T-helper 1 cell treated with Interleukin-12 subunit alpha and Interleukin-12 subunit beta and Interleukin-4 antibody, amounts not matched to agents 30 μg/mL and 1 μg/mL, for 36 hours (primary cell): ENCODE results near the gene RHBDD1.

Experiments
- H3K27ac Mint-ChIP-seq: one replicate; pipeline ENCODE4 v1.8.0; 2021; ENCODE audit warnings: mild to moderate bottlenecking, mixed read lengths
- H3K27me3 Mint-ChIP-seq: one replicate; pipeline ENCODE4 v1.8.0; 2021; ENCODE audit warnings: low read depth, mixed read lengths
- H3K36me3 Mint-ChIP-seq: one replicate; pipeline ENCODE4 v1.8.0; 2021; ENCODE audit warnings: low read depth, mixed read lengths
- H3K4me1 Mint-ChIP-seq: one replicate; pipeline ENCODE4 v1.8.0; 2021; ENCODE audit warnings: low read depth, mixed read lengths
- H3K4me3 Mint-ChIP-seq: one replicate; pipeline ENCODE4 v1.8.0; 2021; ENCODE audit warnings: mild to moderate bottlenecking, moderate library complexity, mixed read lengths
- H3K9me3 Mint-ChIP-seq: one replicate; pipeline ENCODE4 v1.8.0; 2021; ENCODE audit warnings: mixed read lengths

The RHBDD1 gene

DNA sequence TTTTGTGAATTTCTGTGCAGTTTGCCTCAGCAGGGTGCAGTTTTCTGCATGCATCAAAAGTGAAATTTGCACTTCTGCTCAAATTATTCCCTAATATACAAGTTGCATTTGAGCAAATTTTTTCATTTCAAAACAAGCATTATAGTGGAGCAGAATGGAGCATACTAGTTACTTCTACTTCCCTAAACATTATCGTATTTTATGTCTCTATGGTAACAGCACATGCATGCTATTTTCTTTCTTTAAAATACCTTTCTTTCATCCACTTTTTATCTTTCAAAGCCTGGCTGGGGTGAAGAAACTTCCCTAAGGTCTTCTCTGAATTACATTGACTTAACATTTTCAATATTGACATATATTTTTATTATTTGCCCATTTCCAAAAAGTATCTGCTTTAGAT is 11.2 kb downstream of the RHBDD1 start:
- no peak overlapping the region for H3K4me3 Mint-ChIP-seq
- no peaks in the 10 kb centered on the region for H3K27me3 Mint-ChIP-seq
- H3K27ac Mint-ChIP-seq, result no peak overlapping the region
- H3K4me1 Mint-ChIP-seq, result peaks cover 14% of the 10 kb centered on the region
- H3K9me3 Mint-ChIP-seq, result no peaks in the 10 kb centered on the region
- H3K36me3 Mint-ChIP-seq, result peaks cover 24% of the 10 kb centered on the region

DNA sequence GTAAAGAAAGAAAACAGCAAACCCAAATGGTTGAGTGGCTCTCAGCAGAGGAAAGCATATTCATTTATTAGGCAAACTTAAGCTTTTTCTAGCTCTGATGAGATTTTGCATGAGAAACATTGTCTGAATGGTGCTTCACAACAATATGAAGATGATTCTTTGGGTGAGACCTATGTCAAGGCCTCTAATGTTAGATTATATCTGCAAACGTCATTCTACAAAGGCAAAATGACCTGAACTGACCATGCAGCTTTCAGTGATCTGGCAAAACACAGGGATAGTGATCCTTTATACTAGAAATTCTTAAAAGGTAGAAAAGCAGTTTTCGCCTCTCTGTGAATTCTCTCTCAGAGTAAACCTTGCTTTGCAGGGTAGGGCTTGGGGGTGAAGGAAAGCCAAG is 11.7 kb downstream of the RHBDD1 start:
- no peak overlapping the region for H3K4me3 Mint-ChIP-seq
- H3K27me3 Mint-ChIP-seq, result no peaks in the 10 kb centered on the region
- H3K4me1 Mint-ChIP-seq, result peaks cover 10% of the 10 kb centered on the region
- H3K36me3 Mint-ChIP-seq, result peaks cover 20% of the 10 kb centered on the region
- H3K9me3 Mint-ChIP-seq, result no peaks in the 10 kb centered on the region
- H3K27ac Mint-ChIP-seq, result no peak overlapping the region

DNA sequence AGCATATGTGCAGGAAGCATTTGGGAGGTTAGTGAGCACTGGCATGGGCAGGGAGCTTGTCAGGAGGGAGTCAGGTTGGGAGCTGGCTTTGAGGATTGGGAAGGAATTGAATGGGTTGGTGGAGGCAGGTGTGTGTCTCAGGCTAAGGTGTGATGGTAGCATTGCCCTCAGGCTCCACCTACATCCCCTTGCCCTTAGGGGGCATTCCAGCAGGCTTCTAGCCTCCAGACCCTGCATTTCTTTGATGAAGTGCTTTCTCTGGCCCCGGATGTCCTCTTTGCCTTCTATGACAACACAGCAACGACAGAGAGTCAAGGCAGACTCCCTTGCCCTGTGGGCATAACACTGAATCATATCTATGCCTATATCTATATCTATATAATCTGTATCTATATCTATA is 13.5 kb downstream of the RHBDD1 start:
- no peaks in the 10 kb centered on the region for H3K27me3 Mint-ChIP-seq
- H3K4me3 Mint-ChIP-seq, result no peak overlapping the region
- H3K36me3 Mint-ChIP-seq, result peaks cover 5% of the 10 kb centered on the region
- peaks cover 8% of the 10 kb centered on the region for H3K4me1 Mint-ChIP-seq
- no peaks in the 10 kb centered on the region for H3K9me3 Mint-ChIP-seq
- H3K27ac Mint-ChIP-seq, result no peak overlapping the region

DNA sequence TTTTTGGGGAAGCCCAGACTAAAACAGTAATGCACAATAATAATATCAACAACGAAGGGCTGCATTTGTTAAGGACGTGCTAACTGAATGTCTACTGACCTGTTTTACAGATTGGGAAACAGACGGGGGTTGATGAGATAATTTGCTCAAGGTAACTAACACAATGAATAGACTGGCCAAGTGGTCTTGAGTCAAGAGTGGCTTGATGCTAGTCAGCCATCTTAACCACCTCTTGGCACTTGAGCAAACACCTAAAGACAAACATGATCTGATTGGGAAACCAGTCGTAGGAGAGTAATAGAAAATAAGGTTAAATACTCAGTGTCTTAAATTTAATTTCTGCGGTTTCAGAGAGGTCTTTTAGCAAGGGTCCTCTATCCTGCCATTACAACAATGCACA is 14.2 kb downstream of the RHBDD1 start:
- Mint-ChIP-seq H3K9me3 (no peaks in the 10 kb centered on the region), H3K27ac (no peak overlapping the region), H3K36me3 (peaks cover 3% of the 10 kb centered on the region), H3K4me1 (peaks cover 8% of the 10 kb centered on the region), H3K4me3 (no peak overlapping the region), H3K27me3 (no peaks in the 10 kb centered on the region)

DNA sequence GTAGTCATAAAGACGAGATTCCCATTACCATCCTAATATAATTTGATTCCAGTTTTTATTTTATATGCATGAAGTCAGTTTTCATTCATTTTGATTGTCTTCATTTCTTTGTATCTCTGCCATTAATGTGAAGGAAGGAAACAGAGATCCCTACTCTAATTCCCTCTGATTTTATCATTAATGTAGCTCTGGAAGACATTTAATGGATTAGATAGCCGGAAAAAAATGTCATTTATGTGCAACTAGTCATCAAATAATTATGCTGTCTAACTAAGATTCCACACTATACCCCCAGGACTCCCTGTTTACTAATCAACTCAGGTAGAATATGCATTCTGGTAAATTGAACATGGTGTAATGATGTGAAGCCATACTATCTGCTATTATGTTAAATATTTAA is 19.9 kb downstream of the RHBDD1 start:
- no peak overlapping the region for H3K4me3 Mint-ChIP-seq
- H3K9me3 Mint-ChIP-seq, result no peaks in the 10 kb centered on the region
- H3K27ac Mint-ChIP-seq, result no peak overlapping the region
- H3K4me1 Mint-ChIP-seq, result peaks cover 5% of the 10 kb centered on the region
- H3K27me3 Mint-ChIP-seq, result no peaks in the 10 kb centered on the region
- H3K36me3 Mint-ChIP-seq, result peaks cover 3% of the 10 kb centered on the region

DNA sequence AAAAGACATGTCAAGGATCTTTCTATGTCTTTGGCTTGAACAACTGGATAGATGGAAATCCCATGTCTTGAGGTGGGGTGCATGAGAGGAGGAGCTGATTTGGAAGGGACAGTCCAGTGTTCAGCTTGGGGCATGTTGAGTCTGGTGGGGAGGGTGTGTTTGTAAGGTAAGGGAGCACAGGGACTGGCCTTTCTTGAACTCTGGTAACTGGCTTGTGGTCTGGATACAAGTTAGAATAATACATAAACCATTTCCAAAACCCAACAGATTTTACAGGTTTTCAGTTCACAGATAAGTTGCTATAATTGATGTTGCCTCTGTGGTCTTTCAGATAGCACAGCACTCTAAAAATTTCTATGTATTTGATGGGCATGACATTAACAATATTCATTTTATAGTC is 24.2 kb downstream of the RHBDD1 start:
- no peak overlapping the region for H3K4me3 Mint-ChIP-seq
- H3K9me3 Mint-ChIP-seq, result no peaks in the 10 kb centered on the region
- H3K27ac Mint-ChIP-seq, result no peak overlapping the region
- H3K4me1 Mint-ChIP-seq, result peaks cover 8% of the 10 kb centered on the region
- no peaks in the 10 kb centered on the region for H3K27me3 Mint-ChIP-seq
- peaks cover 15% of the 10 kb centered on the region for H3K36me3 Mint-ChIP-seq

DNA sequence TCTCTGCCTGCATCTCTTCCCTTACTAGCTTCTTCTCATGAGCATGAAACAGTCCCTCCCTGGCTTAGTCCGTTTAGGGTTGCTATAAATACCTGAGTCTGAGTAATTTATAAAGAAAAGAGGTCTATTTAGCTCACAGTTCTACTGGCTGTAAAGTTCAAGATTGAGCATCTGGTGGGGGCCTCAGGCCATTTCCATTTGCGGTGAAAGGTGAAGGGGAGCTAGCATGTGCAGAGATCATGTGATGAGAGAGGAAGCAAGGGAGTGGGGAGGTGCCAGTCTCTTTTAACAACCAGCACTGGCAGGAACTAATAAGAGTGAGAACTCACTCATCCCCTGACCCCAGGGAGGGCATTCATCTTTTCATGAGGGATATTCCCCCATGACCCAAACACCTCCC is 26.8 kb downstream of the RHBDD1 start:
- Mint-ChIP-seq H3K9me3 (no peaks in the 10 kb centered on the region), H3K27me3 (no peaks in the 10 kb centered on the region), H3K4me1 (peaks cover 8% of the 10 kb centered on the region), H3K27ac (no peak overlapping the region), H3K36me3 (peaks cover 17% of the 10 kb centered on the region), H3K4me3 (no peak overlapping the region)

DNA sequence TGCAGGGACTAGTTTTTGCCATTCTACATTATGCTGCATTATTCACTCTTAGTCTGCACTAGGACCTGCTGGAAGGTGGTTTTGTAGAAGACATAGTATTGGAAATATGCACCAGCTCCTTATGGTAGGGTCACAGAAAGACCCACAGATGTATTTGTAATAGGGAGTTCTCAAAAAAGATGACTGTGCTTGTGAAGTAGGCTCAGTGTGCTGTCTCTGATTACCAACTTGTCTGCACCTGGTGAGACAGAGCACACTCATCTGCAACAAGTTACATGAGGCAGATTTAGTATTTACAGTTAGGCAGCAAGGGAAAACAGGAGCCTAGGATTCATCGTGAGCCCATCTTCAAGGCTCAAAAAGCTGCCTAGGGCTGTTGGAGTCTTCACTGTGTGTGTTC is 29.4 kb downstream of the RHBDD1 start:
- H3K36me3 Mint-ChIP-seq, result peaks cover 26% of the 10 kb centered on the region
- H3K27me3 Mint-ChIP-seq, result no peaks in the 10 kb centered on the region
- no peaks in the 10 kb centered on the region for H3K9me3 Mint-ChIP-seq
- H3K4me1 Mint-ChIP-seq, result peaks cover 10% of the 10 kb centered on the region
- no peak overlapping the region for H3K4me3 Mint-ChIP-seq
- no peak overlapping the region for H3K27ac Mint-ChIP-seq

DNA sequence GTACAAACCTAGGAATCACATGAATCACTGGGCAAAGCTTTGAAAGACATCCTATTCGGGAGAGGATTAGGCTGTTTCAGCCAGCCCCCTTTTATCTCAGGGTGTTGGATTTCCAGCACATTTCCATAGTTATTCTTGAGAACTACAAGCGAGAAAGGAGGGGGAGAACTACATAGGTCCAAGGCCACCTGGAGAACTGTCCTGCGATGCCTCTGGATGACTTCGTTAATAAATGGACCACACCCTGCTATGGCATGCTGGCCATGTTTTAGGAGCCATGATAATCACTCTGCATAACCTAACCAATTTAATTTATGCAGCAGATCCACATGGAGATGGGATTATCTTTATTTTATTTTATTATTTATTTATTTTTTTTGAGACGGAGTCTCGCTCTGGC is 29.9 kb downstream of the RHBDD1 start:
- no peaks in the 10 kb centered on the region for H3K9me3 Mint-ChIP-seq
- no peak overlapping the region for H3K4me3 Mint-ChIP-seq
- no peak overlapping the region for H3K27ac Mint-ChIP-seq
- H3K27me3 Mint-ChIP-seq, result no peaks in the 10 kb centered on the region
- peaks cover 31% of the 10 kb centered on the region for H3K36me3 Mint-ChIP-seq
- H3K4me1 Mint-ChIP-seq, result peaks cover 10% of the 10 kb centered on the region

DNA sequence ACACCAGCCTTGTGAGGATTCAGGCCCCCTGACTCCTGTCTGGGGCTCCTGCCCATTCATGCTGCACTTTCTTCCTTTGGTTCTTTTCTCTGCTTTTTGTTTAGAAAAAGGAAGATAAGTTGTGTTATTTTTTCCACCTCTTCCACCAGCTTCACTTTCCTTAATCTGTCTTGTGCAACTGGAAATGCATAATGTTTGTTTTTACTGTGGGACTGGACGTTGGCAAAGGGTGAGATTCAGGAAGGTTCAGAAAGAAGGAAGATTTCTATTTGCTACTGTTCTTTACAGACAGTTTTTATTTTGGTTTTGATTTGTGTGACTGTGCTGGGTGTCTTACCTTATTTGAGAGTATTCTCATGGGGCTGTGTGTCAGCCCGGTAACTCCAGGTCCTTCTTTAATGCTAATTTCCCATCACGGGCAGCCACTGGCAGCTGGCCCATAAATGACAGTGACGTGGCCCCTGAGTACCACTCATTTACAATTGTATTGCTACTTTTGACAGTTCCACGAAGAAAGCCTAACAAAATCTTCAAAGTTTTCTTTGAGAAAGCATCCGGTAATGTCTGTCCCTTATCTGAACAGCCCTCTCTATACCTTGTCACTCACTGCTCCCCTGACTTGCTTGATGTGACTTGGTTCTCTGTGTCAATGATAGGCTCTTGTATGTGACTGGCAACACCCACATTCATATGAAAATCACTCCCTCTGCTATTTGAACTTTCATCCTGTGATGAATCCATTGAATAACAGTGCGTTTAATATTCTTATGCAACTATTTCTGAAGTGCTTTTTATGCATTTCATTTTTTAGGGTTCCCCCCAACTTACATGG is 32.7 kb downstream of the RHBDD1 start:
- H3K36me3 Mint-ChIP-seq, result peaks cover 34% of the 10 kb centered on the region
- H3K27me3 Mint-ChIP-seq, result no peaks in the 10 kb centered on the region
- no peak overlapping the region for H3K27ac Mint-ChIP-seq
- no peaks in the 10 kb centered on the region for H3K9me3 Mint-ChIP-seq
- H3K4me1 Mint-ChIP-seq, result peaks cover 5% of the 10 kb centered on the region
- no peak overlapping the region for H3K4me3 Mint-ChIP-seq

DNA sequence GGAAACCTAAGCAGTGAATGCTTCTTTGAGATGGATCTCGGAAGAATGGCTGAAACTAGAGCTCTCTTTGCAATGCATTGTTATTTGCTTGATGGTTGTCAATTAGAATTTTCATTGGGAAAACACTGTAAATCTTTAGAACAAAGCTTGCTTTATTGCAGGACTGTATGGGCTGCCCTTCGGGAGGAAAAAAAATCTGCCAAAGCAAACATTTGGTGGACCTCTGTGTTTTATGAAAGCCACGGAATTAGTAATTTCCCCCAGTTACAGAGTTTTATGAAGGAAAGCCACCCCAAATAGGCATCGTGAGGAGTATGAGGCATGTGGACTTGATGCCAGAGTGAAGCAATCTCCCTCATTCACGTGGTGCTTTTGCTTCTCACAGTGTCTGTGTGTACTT is 33.5 kb downstream of the RHBDD1 start:
- no peaks in the 10 kb centered on the region for H3K9me3 Mint-ChIP-seq
- peaks cover 6% of the 10 kb centered on the region for H3K4me1 Mint-ChIP-seq
- no peak overlapping the region for H3K27ac Mint-ChIP-seq
- H3K36me3 Mint-ChIP-seq, result peaks cover 33% of the 10 kb centered on the region
- H3K4me3 Mint-ChIP-seq, result no peak overlapping the region
- no peaks in the 10 kb centered on the region for H3K27me3 Mint-ChIP-seq

DNA sequence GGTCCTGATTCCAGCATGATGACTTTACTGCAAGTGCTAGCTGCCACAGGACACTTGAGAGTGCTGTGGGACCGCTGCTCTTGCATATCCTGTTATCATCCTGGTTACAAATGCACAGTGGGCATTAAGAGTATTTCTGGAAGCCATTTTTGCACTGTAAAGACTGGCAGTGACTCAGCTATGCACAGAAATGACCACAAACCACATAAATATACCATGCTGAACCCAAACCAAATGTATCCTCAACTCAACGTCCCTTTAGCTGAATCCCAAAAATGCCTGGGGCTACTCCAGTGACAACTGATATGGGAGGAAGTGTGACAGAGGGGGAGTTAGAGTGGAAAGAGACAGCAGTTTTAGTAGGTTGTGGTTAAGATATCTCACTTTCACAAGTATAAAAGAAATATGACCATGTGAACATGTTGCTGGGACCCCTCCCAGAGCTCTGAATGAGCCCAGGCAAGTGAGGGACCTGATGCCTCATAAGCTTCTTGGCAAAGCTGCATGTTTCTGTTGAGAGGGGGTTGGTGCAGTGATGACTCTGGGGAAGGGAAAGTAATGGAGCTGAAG is 37.3 kb downstream of the RHBDD1 start:
- H3K4me3 Mint-ChIP-seq, result no peak overlapping the region
- peaks cover 4% of the 10 kb centered on the region for H3K4me1 Mint-ChIP-seq
- H3K9me3 Mint-ChIP-seq, result no peaks in the 10 kb centered on the region
- peaks cover 33% of the 10 kb centered on the region for H3K36me3 Mint-ChIP-seq
- H3K27me3 Mint-ChIP-seq, result no peaks in the 10 kb centered on the region
- H3K27ac Mint-ChIP-seq, result peak overlapping the region; percentile 23

DNA sequence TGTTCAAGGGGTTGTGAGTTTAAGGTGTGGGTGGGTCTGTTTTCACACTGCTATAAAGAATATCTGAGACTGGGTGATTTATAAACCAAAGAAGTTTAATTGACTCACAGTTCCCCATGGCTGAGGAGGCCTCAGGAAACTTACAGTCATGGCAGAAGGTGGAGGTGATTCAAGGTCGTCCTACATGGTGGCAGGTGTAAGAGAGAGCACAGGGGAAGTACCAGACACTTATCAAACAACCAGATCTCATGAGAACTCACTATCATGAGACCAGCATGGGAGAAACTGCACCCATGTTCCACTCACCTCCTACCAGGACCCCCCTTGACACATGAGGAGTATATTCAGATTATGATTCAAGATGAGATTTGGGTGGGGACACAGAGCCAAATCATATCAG is 38.0 kb downstream of the RHBDD1 start:
- Mint-ChIP-seq H3K27ac (no peak overlapping the region), H3K4me1 (peaks cover 4% of the 10 kb centered on the region), H3K4me3 (no peak overlapping the region), H3K36me3 (peaks cover 31% of the 10 kb centered on the region), H3K27me3 (no peaks in the 10 kb centered on the region), H3K9me3 (no peaks in the 10 kb centered on the region)

DNA sequence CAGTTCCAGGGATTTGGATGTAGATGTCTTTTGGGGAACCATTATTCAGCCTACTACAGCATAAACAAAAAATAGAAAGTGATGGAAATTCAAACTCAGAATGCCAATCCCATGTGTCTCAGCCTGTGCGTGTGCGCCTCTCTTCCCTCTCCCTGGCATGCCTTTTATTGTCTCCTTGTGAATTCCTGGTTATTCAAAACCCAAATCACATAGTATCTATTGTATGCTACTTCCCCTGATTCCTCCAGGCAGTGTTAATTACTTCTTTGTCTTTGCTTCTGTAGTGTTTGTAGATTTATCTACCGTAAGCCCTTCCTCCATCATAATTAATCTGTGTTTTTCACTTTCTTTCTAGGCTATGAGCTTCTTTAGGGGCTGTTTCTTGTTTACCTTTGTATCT is 38.9 kb downstream of the RHBDD1 start:
- H3K27ac Mint-ChIP-seq, result no peak overlapping the region

DNA sequence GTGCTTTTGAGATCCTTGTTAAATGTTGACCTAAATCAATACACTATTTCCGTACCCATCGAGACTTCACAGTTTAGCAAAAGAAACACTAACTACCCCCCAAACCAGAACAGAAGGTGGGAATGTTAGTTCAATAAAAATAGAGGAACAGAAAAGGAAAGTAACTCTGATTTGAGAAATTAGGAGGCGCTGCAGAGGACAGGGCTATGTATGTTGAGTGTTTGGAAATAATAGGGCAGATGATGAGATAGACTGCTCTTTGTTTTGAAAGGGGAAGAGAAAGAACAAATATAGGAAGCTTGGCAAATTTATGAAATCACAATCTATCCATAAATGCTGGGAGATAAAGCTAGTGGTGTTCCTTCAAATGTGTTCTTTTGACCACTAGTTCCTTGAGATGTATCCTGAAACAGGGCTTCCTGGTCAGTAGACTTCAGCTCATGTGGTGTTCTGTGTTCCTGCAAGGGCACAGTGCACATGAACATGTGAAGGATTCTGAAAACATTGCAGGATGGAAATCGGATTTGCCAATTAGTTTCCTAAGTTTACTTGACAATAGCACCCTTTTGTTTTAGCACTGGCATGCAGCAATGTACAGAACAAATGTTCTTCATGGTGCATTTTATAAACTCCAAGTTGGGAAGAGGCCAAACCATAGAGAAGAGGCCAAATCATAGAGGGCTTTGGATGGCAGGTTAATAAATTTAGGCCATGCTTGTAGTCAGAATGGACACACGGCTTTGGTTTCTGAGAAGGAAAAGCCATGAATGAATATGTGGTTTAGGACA is 39.8 kb downstream of the RHBDD1 start:
- Mint-ChIP-seq H3K4me3 (no peak overlapping the region), H3K4me1 (peaks cover 4% of the 10 kb centered on the region), H3K27me3 (no peaks in the 10 kb centered on the region), H3K27ac (no peak overlapping the region), H3K9me3 (no peaks in the 10 kb centered on the region), H3K36me3 (peaks cover 28% of the 10 kb centered on the region)

More for the DNA sequence above, 38.9 kb downstream of the RHBDD1 start:
- peaks cover 4% of the 10 kb centered on the region for H3K4me1 Mint-ChIP-seq
- no peaks in the 10 kb centered on the region for H3K27me3 Mint-ChIP-seq
- no peak overlapping the region for H3K4me3 Mint-ChIP-seq
- peaks cover 27% of the 10 kb centered on the region for H3K36me3 Mint-ChIP-seq
- no peaks in the 10 kb centered on the region for H3K9me3 Mint-ChIP-seq
